HL-60 (cell line): ENCODE results near the gene AOPEP.

Experiments used
- DNase-seq, 2 experiments: peaks; one replicate each; pipeline ENCODE4 v3.0.0-alpha.2; 2010 to 2020; ENCODE audit warnings: low read depth in 1 of 2, low spot score in 1 of 2
- H3K27ac ChIP-seq: fragments of 250-450 bp; sonication (Bioruptor Pico); replicated peaks from 2 replicates; pipeline ENCODE4 v1.5.1; 2020; ENCODE audit warnings: mild to moderate bottlenecking, moderate library complexity
- H3K27me3 ChIP-seq: fragments of 250-450 bp; sonication (Bioruptor Pico); 2 replicates; pipeline ENCODE4 v1.5.1; 2021; ENCODE audit warnings: mild to moderate bottlenecking, moderate library complexity; ENCODE audit not compliant: insufficient read depth, poor library complexity, severe bottlenecking
- H3K4me3 ChIP-seq: replicated peaks from 2 replicates; pipeline ENCODE4 v1.5.1; 2011; ENCODE audit warnings: mild to moderate bottlenecking, control low read depth, low read length; ENCODE audit not compliant: insufficient read depth
- GABPA ChIP-seq: IDR thresholded peaks from 2 replicates; pipeline ENCODE4 v1.6.1; 2012; ENCODE audit warnings: low read depth
- POLR2AphosphoS5 ChIP-seq: IDR thresholded peaks from 2 replicates; pipeline ENCODE4 v1.6.1; 2012; ENCODE audit warnings: low read depth
- SPI1 ChIP-seq: IDR thresholded peaks from 2 replicates; pipeline ENCODE4 v1.6.1; 2012; ENCODE audit warnings: low read depth, mild to moderate bottlenecking, borderline replicate concordance
- TF ChIP-seq, protein P1 (sequence below): IDR thresholded peaks from one replicate; pipeline ENCODE4 v1.5.1; 2011; ENCODE audit warnings: low read length, control low read depth, inconsistent platforms; ENCODE audit not compliant: insufficient read depth
- TF ChIP-seq, protein P2 (sequence below): IDR thresholded peaks from 2 replicates; pipeline ENCODE4 v1.6.1; 2012; ENCODE audit warnings: low read depth; ENCODE audit not compliant: insufficient replicate concordance

The AOPEP gene

DNA sequence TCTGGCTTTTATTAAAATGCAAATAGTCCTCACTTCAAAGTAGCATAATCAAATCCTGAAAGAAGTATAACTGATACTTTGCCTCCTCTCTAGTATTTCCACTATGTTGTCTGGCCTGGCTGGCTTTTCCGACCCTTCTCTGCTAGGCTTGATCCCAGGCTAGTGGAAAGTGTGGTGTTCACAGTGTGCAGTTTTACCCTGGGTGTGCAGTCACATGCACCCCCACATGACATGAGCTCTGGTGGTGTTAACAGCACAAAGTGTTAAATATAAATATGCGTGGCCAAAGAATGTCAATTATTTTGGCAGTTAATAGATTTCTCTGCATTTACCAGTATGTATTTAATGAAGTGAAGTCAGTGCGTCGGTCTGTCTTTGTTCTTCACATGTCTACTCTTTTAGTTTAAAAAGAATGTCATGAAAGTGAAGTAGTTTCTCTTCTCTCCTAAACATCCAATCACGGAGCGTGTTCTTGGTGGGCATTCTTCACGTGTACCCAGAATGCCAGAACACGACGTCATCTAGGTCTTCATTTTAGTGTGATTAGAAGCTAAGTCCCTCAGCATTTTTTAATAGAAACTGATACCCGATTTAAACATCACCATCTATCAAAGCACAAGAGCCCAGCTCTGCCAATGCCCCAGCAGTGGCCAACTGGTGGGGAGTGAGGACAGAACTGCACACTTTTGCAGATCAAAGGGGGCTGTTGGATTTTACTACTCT is 304.6 kb downstream of the AOPEP start:
- no peak overlapping the region for H3K4me3 ChIP-seq
- no peak overlapping the region for H3K27ac ChIP-seq
- TF ChIP-seq, protein P1, sequence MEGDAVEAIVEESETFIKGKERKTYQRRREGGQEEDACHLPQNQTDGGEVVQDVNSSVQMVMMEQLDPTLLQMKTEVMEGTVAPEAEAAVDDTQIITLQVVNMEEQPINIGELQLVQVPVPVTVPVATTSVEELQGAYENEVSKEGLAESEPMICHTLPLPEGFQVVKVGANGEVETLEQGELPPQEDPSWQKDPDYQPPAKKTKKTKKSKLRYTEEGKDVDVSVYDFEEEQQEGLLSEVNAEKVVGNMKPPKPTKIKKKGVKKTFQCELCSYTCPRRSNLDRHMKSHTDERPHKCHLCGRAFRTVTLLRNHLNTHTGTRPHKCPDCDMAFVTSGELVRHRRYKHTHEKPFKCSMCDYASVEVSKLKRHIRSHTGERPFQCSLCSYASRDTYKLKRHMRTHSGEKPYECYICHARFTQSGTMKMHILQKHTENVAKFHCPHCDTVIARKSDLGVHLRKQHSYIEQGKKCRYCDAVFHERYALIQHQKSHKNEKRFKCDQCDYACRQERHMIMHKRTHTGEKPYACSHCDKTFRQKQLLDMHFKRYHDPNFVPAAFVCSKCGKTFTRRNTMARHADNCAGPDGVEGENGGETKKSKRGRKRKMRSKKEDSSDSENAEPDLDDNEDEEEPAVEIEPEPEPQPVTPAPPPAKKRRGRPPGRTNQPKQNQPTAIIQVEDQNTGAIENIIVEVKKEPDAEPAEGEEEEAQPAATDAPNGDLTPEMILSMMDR: no peak
- no peak for TF ChIP-seq POLR2AphosphoS5
- TF ChIP-seq GABPA: no peak
- no peak for TF ChIP-seq SPI1
- TF ChIP-seq, protein P2, sequence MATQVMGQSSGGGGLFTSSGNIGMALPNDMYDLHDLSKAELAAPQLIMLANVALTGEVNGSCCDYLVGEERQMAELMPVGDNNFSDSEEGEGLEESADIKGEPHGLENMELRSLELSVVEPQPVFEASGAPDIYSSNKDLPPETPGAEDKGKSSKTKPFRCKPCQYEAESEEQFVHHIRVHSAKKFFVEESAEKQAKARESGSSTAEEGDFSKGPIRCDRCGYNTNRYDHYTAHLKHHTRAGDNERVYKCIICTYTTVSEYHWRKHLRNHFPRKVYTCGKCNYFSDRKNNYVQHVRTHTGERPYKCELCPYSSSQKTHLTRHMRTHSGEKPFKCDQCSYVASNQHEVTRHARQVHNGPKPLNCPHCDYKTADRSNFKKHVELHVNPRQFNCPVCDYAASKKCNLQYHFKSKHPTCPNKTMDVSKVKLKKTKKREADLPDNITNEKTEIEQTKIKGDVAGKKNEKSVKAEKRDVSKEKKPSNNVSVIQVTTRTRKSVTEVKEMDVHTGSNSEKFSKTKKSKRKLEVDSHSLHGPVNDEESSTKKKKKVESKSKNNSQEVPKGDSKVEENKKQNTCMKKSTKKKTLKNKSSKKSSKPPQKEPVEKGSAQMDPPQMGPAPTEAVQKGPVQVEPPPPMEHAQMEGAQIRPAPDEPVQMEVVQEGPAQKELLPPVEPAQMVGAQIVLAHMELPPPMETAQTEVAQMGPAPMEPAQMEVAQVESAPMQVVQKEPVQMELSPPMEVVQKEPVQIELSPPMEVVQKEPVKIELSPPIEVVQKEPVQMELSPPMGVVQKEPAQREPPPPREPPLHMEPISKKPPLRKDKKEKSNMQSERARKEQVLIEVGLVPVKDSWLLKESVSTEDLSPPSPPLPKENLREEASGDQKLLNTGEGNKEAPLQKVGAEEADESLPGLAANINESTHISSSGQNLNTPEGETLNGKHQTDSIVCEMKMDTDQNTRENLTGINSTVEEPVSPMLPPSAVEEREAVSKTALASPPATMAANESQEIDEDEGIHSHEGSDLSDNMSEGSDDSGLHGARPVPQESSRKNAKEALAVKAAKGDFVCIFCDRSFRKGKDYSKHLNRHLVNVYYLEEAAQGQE: no peak
- H3K27me3 ChIP-seq: no peaks in the 10 kb centered on the region
- DNase-seq: no peak

DNA sequence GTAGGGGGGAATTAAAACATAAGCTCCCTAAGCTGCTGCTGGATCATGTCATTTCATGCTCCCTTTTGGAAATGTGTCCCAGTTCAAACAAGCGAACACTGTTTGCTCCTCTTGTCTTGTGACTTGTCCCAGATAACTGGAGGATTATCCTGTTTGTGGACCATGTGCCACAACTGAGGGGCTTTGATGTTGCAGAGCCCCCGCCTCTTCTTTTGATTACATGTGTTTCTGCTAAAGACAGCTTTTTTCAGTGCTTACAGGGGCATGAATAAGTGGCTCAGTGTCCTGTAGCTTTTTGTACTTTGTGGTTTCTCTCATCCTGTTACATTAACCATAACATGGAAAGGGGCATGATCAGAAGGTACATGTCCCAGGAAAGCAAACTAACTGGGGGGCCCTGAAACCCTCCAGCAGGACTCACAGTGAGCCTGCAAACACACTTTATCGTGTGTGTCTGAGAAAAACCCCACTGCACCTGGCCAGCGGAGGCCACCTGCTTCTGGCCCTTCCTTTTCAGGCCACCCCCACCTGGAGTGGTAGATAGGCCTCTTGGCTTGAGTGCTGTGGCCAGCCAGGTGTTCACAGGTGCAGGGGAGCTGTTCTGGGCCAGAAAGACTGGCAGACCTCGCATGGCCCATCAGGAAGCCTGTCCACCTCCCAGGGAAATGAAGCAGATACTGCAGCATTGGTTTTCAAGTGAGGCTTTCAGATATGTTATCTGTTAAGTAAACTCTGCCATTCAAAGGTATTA is 305.4 kb downstream of the AOPEP start:
- Histone ChIP-seq H3K27ac (no peak overlapping the region), H3K4me3 (no peak overlapping the region), H3K27me3 (no peaks in the 10 kb centered on the region)
- no peak for DNase-seq
- TF ChIP-seq SPI1 (no peak), GABPA (no peak), POLR2AphosphoS5 (no peak)
- TF ChIP-seq, protein P2: no peak
- TF ChIP-seq, protein P1: no peak

DNA sequence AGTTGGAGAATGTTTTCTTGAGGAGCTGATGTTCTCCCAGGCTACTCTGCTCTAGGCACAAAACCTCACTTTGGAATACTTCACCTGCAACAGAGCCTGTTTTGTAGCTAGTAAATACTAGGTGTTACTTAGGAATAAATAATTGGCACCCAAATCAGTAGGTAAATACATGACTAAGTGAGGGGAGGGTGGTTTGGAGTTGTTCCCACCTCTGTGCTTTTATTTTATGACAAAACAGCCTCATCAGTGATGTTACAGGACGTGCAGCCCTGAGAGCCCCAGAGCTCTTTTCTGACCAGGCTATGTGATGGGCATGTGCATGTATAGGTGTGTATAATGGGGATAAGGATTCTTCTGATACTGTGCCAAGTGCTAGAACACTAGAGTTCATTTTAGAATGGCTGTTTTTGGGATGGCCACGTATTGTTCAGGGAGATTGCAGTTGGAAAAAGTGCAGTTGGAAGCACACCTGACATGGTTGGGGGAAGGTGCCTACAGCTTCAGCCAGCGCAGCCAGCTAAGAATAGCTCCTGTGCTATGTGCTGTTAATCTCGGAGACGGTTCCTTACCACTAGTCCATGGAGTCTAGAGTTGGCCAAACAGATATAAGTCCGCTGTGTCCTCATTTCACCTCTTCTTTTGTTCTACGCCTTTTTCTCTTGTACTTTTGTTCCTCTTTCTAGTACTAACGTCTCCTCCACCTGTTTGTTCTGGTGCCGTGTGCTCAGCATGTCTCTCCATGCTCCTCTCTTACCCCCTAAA is 306.3 kb downstream of the AOPEP start:
- H3K27me3 ChIP-seq: no peaks in the 10 kb centered on the region
- TF ChIP-seq POLR2AphosphoS5 (no peak), GABPA (no peak), SPI1 (no peak)
- TF ChIP-seq, protein P2: no peak
- TF ChIP-seq, protein P1: no peak
- H3K4me3 ChIP-seq: no peak overlapping the region
- H3K27ac ChIP-seq: no peak overlapping the region
- no peak for DNase-seq
